ENCODE measurements around the gene RNF166. TPM values are rescaled to one million over a fixed set of nuclear protein-coding genes. Genes with fewer than 3 reads are reported as not detected.

RNF166 gene
- total RNA-seq, 1 donor from 2014 or later = 31.3 TPM

DNA sequence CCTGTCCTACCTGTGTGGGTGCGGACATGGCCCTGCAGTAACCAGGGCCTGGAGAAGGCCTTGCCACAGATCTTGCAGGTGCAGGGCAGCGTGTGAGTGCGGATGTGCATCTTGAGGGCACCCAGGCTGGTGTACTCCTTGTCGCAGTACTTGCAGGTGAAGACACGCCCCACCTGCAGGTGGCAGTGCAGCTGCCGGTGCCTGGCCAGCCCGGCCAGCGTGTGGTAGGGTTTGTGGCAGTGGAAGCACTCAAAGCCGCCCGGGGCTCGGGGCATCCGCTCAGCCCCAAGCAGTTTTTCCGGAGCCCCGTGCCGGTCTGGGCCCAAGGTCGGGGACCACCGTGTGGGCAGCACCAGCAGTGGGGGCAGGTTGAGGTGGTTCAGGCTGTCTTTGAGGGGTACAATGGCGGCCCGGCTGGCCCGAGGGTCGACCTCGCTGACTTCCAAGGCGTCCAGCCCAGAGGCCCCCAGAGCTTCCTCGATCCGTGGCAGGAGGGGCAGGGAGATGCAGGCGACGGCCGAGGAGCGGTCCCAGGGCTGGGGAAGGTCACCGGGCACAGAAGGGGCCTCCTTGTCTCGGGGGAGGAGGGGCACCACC lies 25.0 kb downstream of the RNF166 start:
- Mint-ChIP-seq H3K27me3 (ENCODE audit: low read depth) (peaks cover 39% of the 10 kb centered on the region), H3K36me3 (ENCODE audit: low read depth) (no peaks in the 10 kb centered on the region), H3K4me1 (peaks cover 7% of the 10 kb centered on the region), H3K9me3 (no peaks in the 10 kb centered on the region), H3K27ac (ENCODE audit: unreplicated experiment) (no peak overlapping the region), H3K4me3 (no peak overlapping the region)
- TF ChIP-seq, protein P1, sequence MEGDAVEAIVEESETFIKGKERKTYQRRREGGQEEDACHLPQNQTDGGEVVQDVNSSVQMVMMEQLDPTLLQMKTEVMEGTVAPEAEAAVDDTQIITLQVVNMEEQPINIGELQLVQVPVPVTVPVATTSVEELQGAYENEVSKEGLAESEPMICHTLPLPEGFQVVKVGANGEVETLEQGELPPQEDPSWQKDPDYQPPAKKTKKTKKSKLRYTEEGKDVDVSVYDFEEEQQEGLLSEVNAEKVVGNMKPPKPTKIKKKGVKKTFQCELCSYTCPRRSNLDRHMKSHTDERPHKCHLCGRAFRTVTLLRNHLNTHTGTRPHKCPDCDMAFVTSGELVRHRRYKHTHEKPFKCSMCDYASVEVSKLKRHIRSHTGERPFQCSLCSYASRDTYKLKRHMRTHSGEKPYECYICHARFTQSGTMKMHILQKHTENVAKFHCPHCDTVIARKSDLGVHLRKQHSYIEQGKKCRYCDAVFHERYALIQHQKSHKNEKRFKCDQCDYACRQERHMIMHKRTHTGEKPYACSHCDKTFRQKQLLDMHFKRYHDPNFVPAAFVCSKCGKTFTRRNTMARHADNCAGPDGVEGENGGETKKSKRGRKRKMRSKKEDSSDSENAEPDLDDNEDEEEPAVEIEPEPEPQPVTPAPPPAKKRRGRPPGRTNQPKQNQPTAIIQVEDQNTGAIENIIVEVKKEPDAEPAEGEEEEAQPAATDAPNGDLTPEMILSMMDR (conservative IDR thresholded peaks at IDR 0.05) = peak; percentile 48
- DNase-seq (ENCODE audit: low read depth, low spot score) = no peak

DNA sequence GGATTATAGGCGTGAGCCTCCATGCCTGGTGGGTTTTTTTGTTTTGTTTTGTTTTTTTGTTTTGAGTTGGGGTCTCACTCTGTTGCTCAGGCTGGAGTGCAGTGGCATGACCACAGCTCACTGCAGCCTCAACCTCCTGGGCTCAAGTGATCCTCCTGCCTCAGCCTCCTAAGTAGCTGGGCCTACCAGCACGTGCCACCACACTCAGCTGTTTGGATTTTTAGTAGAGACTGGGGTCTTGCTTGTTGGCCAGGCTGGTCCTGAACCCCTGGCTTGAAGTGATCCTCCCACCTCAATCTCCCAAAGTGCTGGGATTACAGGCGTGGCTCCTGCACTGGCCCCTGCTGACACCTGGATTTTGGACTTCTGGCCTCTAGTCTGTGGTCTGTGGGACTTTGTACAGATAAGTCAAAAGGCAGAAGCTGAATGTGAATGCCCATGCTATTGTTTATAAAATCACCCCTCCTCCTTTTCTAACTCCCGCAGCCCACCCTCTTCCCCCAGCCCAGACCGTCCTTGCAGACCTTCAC lies 25.6 kb downstream of the RNF166 start:
- H3K27ac Mint-ChIP-seq (ENCODE audit: unreplicated experiment) = no peak overlapping the region
- H3K4me3 Mint-ChIP-seq = no peak overlapping the region

DNA sequence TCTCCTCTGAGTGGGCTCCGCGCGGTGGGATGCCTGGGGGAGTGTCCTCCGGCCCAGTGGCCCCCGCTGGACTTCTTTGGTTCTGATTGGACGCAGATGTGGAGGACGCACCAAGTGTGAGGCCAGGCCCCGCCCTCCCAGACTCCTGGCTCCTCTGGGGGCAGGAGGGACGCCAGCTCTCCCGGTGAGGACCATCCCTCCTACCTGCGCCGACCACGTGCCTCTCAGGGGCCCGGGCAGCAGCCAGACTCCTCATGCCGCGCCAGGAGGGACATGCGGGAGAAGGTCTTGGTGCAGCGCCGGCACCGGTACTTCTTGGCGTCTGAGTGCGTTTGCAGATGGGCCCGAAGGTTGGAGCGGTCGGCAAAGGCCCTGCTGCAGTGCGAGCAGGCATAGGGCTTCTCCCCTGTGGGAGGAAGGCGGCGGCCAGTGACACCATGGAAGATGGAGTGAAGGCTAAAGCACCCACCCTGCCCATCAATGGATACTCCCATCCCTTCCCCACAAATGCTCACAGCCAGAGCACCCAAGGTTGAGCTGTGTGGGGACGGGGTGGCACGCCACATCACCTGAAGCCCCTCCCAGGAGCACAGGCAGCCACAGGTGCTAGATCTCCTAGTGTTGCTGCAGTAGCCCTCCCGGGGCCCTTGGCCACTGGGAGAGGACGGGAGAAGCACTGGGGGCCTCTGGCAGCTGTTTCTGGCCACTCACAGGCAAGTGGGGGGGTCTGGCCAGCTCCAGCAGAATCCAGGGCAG lies 27.8 kb downstream of the RNF166 start:
- no peaks in the 10 kb centered on the region for H3K9me3 Mint-ChIP-seq
- H3K27me3 Mint-ChIP-seq (ENCODE audit: low read depth) = peaks cover 14% of the 10 kb centered on the region
- no peak overlapping the region for H3K27ac Mint-ChIP-seq (ENCODE audit: unreplicated experiment)
- TF ChIP-seq, protein P1 (conservative IDR thresholded peaks at IDR 0.05) = no peak
- H3K4me1 Mint-ChIP-seq = peaks cover 7% of the 10 kb centered on the region
- no peak for DNase-seq (ENCODE audit: low read depth, low spot score)
- no peak overlapping the region for H3K4me3 Mint-ChIP-seq
- no peaks in the 10 kb centered on the region for H3K36me3 Mint-ChIP-seq (ENCODE audit: low read depth)

More for the DNA sequence above, 25.6 kb downstream of the RNF166 start:
- Mint-ChIP-seq H3K9me3 (no peaks in the 10 kb centered on the region), H3K36me3 (ENCODE audit: low read depth) (no peaks in the 10 kb centered on the region), H3K4me1 (peaks cover 7% of the 10 kb centered on the region), H3K27me3 (ENCODE audit: low read depth) (peaks cover 35% of the 10 kb centered on the region)
- DNase-seq (ENCODE audit: low read depth, low spot score) = no peak
- TF ChIP-seq, protein P1 (conservative IDR thresholded peaks at IDR 0.05) = no peak

DNA sequence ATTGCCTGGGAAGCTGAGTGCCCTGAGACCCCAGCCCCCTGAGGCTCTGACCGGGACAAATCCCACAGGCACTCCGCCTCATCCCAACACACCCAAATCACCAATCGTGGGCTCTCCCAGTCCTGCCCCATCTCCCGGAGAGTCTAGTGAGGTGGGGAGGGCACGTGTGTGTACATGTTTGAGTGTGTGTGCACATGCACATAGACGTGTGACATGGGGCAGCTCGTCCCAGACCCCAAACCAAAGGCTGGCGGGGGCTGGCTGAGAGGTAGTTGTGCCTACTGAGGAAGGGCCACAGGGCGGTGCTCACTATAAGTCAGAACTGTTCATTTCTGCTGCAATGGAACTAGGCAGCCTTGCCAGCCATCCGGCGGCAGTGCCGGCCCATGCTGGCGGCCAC lies 28.5 kb downstream of the RNF166 start:
- Mint-ChIP-seq H3K27ac (ENCODE audit: unreplicated experiment) (no peak overlapping the region), H3K4me1 (peaks cover 7% of the 10 kb centered on the region), H3K4me3 (no peak overlapping the region), H3K9me3 (no peaks in the 10 kb centered on the region), H3K36me3 (ENCODE audit: low read depth) (no peaks in the 10 kb centered on the region), H3K27me3 (ENCODE audit: low read depth) (peaks cover 11% of the 10 kb centered on the region)
- TF ChIP-seq, protein P1 (conservative IDR thresholded peaks at IDR 0.05) = no peak
- DNase-seq (ENCODE audit: low read depth, low spot score) = no peak

DNA sequence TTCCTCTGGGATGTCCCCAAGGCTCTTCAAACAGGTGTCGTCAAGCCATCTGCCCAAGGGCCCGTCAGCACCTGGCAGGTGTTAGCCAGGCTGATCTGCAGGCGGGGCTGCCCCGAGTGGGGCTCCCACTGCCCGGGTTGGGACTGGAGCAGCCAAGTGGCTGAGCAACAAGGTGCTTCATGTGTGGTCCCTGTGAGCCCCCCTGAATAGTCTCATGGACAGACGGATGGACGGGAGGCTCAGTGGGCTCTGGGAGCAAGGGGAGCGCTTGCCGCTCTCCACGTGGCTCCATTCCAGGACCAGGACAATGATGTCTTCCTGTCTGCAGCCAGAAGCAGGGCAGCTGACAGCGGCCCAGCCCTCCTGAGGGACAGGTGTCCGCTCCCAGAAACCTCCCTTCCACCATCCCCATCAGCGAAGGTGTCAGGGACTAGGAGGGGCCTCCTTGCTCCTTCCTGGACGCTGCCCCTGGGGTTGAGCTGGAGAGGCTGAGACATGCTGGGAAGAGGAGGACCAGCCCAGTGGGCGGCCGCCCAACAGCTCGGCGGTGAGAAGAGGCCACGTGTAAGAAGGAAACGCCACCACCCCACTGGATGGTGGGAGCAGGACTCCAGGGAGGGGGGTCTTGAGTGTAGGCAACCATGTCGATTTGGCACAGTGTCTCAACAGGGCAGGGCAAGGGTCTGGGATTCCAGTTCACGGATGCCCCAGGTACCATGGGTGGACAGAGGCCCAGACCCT lies 29.5 kb downstream of the RNF166 start:
- Mint-ChIP-seq H3K27ac (ENCODE audit: unreplicated experiment) (no peak overlapping the region), H3K4me3 (no peak overlapping the region), H3K36me3 (ENCODE audit: low read depth) (no peaks in the 10 kb centered on the region), H3K27me3 (ENCODE audit: low read depth) (peaks cover 1% of the 10 kb centered on the region), H3K9me3 (no peaks in the 10 kb centered on the region), H3K4me1 (peaks cover 2% of the 10 kb centered on the region)
- DNase-seq (ENCODE audit: low read depth, low spot score) = no peak
- TF ChIP-seq, protein P1 (conservative IDR thresholded peaks at IDR 0.05) = no peak
